Esophagus squamous epithelium (tissue), 4 donors: ENCODE data around the gene SDHAF2.

Source experiments
- CTCF ChIP-seq, 6 experiments: fragments of 450-650 bp in 4 of 6; fragments of 200-600 bp in 2 of 6; sonication (generic) in 2 of 6; IDR thresholded peaks; one replicate each; pipeline ENCODE4 v1.5.1; 2016 to 2019; ENCODE audit warnings: antibody characterized with exemption in 6 of 6, mild to moderate bottlenecking in 4 of 6, moderate library complexity in 4 of 6
- POLR2A ChIP-seq, 4 donors: fragments of 450-650 bp; IDR thresholded peaks; one replicate each; pipeline ENCODE4 v1.6.1; 2017; ENCODE audit warnings: antibody characterized with exemption in 4 of 4, mild to moderate bottlenecking in 4 of 4, moderate library complexity in 3 of 4

- TF ChIP-seq CTCF (IDR thresholded peaks at IDR 0.05): no peak
- no peak for TF ChIP-seq POLR2A (IDR thresholded peaks at IDR 0.05)
Observed at GRCh38 chr11:61418136-61418535, 11.8 kb upstream of the SDHAF2 start.
